Loucy (cell line): ENCODE results near the gene NOL7.

Source experiments
- CTCF ChIP-seq: fragments of 200-600 bp; sonication (generic); conservative IDR thresholded peaks from 2 replicates; pipeline ENCODE4 v1.5.1; 2014; ENCODE audit warnings: mild to moderate bottlenecking, antibody characterized with exemption, low read length
- EZH2phosphoT487 ChIP-seq: fragments of 200-600 bp; IDR thresholded peaks from 2 replicates; pipeline ENCODE4 v1.6.1; 2018; ENCODE audit warnings: antibody characterized with exemption, mild to moderate bottlenecking, moderate library complexity, borderline replicate concordance

DNA sequence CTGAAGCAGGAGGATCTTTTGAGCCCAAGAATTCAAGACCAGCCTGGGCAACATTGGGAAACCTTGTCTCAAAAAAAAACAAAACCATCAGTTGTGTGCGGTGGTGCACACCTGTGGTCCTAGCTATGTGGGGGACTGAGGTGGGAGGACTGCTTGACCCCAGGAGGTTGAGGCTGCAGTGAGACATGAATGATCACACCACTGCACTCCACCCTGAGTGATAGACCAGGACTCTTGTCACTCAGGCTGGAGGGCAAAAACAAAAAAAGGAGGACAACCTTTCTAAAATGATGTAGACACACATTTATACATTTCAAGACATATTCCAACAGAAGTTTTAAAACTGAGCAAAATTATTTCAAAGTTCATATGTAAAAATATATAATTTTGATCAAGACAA is 45.1 kb downstream of the NOL7 start:
- no peak for TF ChIP-seq CTCF
- TF ChIP-seq EZH2phosphoT487 = no peak
